Measurements from ENCODE around the gene TNFAIP8L3. TPM values are rescaled to one million over a fixed set of nuclear protein-coding genes. Genes with fewer than 3 reads are reported as not detected.

TNFAIP8L3 gene
- total and polyA plus RNA-seq, 5 donors from 2014 or later = not detected

DNA sequence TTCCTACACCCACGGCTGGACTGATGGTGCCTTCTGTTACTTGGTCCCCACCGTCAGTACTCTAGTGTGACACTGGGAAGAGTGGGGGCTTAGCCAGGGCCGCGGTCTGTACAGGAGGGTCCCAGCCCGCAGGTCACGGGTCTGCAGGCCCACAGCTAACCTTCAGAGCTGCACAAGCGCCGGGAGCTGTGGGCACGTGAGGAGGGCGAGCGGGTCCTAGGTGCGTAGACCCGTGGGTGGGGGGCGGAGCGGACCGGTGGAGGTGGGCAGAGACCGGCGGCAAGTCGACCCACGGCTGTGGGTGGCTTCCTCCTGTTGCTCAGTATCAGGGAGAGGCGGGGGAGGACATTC, 1.2 kb downstream of the TNFAIP8L3 start:
- peak overlapping the region in 1 of 4 donors; percentile 16 for H3K4me3 Mint-ChIP-seq

GRCh38 chr15:51092480-51093040, 2.1 kb downstream of the TNFAIP8L3 start:
- DNase-seq = no peak
- no peaks in the 10 kb centered on the region for H3K36me3 ChIP-seq (ENCODE audit: control insufficient read depth, insufficient read depth, low read length)
- peaks cover 32% of the 10 kb centered on the region for H3K27me3 ChIP-seq (ENCODE audit: control insufficient read depth, insufficient read depth, low read length)
- ATAC-seq (ENCODE audit: low read depth in 2 of 2) = no peak
- no peaks in the 10 kb centered on the region for H3K4me1 ChIP-seq (ENCODE audit: control insufficient read depth, insufficient read depth, low read length, poor library complexity, severe bottlenecking)
- H3K36me3 Mint-ChIP-seq = no peaks in the 10 kb centered on the region
- H3K4me3 Mint-ChIP-seq = no peak overlapping the region
- H3K27ac Mint-ChIP-seq = no peak overlapping the region
- H3K4me1 Mint-ChIP-seq = peaks cover 0 to 6% (median 2%) of the 10 kb centered on the region in 4 donors
- no peak overlapping the region for H3K27ac ChIP-seq (ENCODE audit: insufficient read depth, low read length, poor library complexity, severe bottlenecking)
- H3K27me3 Mint-ChIP-seq = peaks cover 82% of the 10 kb centered on the region
- no peak overlapping the region for H3K4me3 ChIP-seq (ENCODE audit: low read depth, low read length)
- H3K9me3 ChIP-seq (ENCODE audit: control insufficient read depth in 2 of 2, low read length in 2 of 2) = no peaks in the 10 kb centered on the region
- peaks cover 0 to 2% (median 0%) of the 10 kb centered on the region in 7 donors for H3K9me3 Mint-ChIP-seq

More for the DNA sequence above, 1.2 kb downstream of the TNFAIP8L3 start:
- Mint-ChIP-seq H3K9me3 (peaks cover 0 to 2% (median 0%) of the 10 kb centered on the region in 7 donors), H3K27ac (no peak overlapping the region), H3K27me3 (peaks cover 87% of the 10 kb centered on the region), H3K4me1 (peaks cover 0 to 6% (median 2%) of the 10 kb centered on the region in 4 donors), H3K36me3 (no peaks in the 10 kb centered on the region)
- Histone ChIP-seq H3K27me3 (ENCODE audit: control insufficient read depth, insufficient read depth, low read length) (peaks cover 35% of the 10 kb centered on the region), H3K4me1 (ENCODE audit: control insufficient read depth, insufficient read depth, low read length, poor library complexity, severe bottlenecking) (no peaks in the 10 kb centered on the region), H3K27ac (ENCODE audit: insufficient read depth, low read length, poor library complexity, severe bottlenecking) (no peak overlapping the region), H3K9me3 (ENCODE audit: control insufficient read depth in 2 of 2, low read length in 2 of 2) (no peaks in the 10 kb centered on the region), H3K36me3 (ENCODE audit: control insufficient read depth, insufficient read depth, low read length) (no peaks in the 10 kb centered on the region), H3K4me3 (ENCODE audit: low read depth, low read length) (no peak overlapping the region)
- ATAC-seq (ENCODE audit: low read depth in 2 of 2) = no peak
- DNase-seq = no peak

DNA sequence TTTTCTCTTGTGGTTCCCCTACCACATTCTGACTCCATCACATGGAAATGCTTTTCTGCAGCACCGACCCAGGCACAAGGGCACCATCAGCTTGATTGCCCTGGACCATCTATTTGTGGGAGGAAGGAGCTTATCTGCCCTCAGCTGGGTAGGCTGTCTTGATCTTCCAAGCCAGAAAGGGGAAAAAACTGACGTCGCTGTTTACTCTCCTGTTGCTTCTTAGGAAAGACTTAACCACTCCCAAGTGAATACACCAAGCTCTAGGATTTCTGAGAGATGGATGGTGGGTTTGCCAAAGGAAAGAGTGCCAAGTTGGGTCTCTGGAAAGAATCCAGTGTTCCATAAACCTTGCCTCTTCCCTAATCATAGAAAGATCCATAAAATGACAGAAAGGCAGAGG, 4.0 kb downstream of the TNFAIP8L3 start:
- H3K27ac ChIP-seq (ENCODE audit: insufficient read depth, low read length, poor library complexity, severe bottlenecking) = no peak overlapping the region
- H3K9me3 Mint-ChIP-seq = peaks cover 0 to 2% (median 0%) of the 10 kb centered on the region in 7 donors
- peaks cover 75% of the 10 kb centered on the region for H3K27me3 Mint-ChIP-seq
- no peaks in the 10 kb centered on the region for H3K36me3 ChIP-seq (ENCODE audit: control insufficient read depth, insufficient read depth, low read length)
- H3K4me1 Mint-ChIP-seq = peaks cover 0 to 6% (median 2%) of the 10 kb centered on the region in 4 donors
- no peaks in the 10 kb centered on the region for H3K9me3 ChIP-seq (ENCODE audit: control insufficient read depth in 2 of 2, low read length in 2 of 2)
- no peaks in the 10 kb centered on the region for H3K36me3 Mint-ChIP-seq
- no peak overlapping the region for H3K27ac Mint-ChIP-seq
- H3K4me3 ChIP-seq (ENCODE audit: low read depth, low read length) = no peak overlapping the region
- H3K4me1 ChIP-seq (ENCODE audit: control insufficient read depth, insufficient read depth, low read length, poor library complexity, severe bottlenecking) = no peaks in the 10 kb centered on the region
- no peak for DNase-seq
- peaks cover 23% of the 10 kb centered on the region for H3K27me3 ChIP-seq (ENCODE audit: control insufficient read depth, insufficient read depth, low read length)
- ATAC-seq (ENCODE audit: low read depth in 2 of 2) = no peak
- no peak overlapping the region for H3K4me3 Mint-ChIP-seq

DNA sequence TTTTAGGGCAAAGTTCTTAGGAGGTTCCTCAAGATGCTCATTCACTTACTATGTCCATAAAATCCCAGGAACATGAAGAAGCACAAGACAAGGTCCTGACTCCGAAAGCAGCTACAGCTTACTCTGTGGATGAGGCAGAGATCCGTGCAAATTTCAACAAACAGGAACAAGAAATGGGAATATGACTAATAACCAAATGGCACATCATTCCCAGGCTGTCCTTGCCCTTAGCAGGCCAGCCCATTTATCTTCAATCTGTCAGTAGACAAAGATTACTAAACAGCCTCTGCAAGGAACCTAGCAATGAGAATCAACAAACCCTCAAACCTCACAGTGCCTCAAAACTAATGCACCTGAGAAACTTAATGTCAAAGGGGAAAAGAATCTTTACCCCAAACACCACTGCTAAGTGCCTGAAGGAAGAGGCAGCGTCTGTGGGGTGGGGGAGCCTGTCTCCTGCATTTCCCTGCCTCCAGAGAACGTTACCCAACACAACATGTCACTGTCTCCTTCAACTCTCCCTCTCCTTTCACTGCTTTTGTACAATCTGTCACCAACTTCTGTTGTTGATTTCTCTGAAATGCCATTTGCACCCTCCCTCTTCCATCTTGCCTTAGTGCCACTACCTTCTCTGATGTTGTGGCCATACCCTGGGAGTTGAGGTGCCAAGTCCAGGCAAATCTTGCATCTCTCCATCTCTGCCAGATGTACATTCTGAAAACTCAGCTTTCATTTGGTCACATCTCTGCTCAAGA, 4.8 kb downstream of the TNFAIP8L3 start:
- Mint-ChIP-seq H3K27me3 (peaks cover 73% of the 10 kb centered on the region), H3K27ac (no peak overlapping the region), H3K4me1 (peaks cover 0 to 5% (median 2%) of the 10 kb centered on the region in 4 donors), H3K36me3 (no peaks in the 10 kb centered on the region), H3K9me3 (peaks cover 0 to 2% (median 0%) of the 10 kb centered on the region in 7 donors), H3K4me3 (no peak overlapping the region)
- H3K27ac ChIP-seq (ENCODE audit: insufficient read depth, low read length, poor library complexity, severe bottlenecking) = no peak overlapping the region
- H3K9me3 ChIP-seq (ENCODE audit: control insufficient read depth in 2 of 2, low read length in 2 of 2) = no peaks in the 10 kb centered on the region
- no peak overlapping the region for H3K4me3 ChIP-seq (ENCODE audit: low read depth, low read length)
- peaks cover 22% of the 10 kb centered on the region for H3K27me3 ChIP-seq (ENCODE audit: control insufficient read depth, insufficient read depth, low read length)
- no peaks in the 10 kb centered on the region for H3K36me3 ChIP-seq (ENCODE audit: control insufficient read depth, insufficient read depth, low read length)
- no peak for DNase-seq
- no peaks in the 10 kb centered on the region for H3K4me1 ChIP-seq (ENCODE audit: control insufficient read depth, insufficient read depth, low read length, poor library complexity, severe bottlenecking)
- no peak for ATAC-seq (ENCODE audit: low read depth in 2 of 2)

DNA sequence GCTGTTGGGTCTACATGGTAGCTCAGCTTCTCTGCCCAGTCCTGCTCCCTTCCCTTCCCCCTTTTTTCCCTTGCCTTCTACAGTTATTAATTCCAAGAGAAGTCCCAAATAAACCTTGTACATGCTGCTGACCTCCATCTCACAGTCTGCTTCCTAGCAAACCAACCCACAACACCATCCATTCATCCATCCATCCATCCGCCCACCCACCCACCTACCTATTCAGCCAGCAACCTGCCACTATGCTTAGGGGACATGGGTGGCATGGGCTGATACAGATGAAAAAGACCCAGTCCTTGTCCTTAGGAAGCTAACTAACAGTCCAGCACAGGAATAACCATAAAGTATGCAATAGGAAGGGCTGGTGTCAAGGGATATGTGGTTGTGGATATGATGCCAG, 5.7 kb downstream of the TNFAIP8L3 start:
- H3K4me1 Mint-ChIP-seq = peaks cover 0 to 5% (median 1%) of the 10 kb centered on the region in 4 donors
- H3K9me3 Mint-ChIP-seq = peaks cover 0 to 2% (median 0%) of the 10 kb centered on the region in 7 donors
- no peak overlapping the region for H3K27ac Mint-ChIP-seq
- no peaks in the 10 kb centered on the region for H3K9me3 ChIP-seq (ENCODE audit: control insufficient read depth in 2 of 2, low read length in 2 of 2)
- DNase-seq (no peak), ATAC-seq (ENCODE audit: low read depth in 2 of 2) (no peak)
- H3K4me3 ChIP-seq (ENCODE audit: low read depth, low read length) = no peak overlapping the region
- no peak overlapping the region for H3K4me3 Mint-ChIP-seq
- H3K36me3 Mint-ChIP-seq = no peaks in the 10 kb centered on the region
- H3K36me3 ChIP-seq (ENCODE audit: control insufficient read depth, insufficient read depth, low read length) = no peaks in the 10 kb centered on the region
- peaks cover 75% of the 10 kb centered on the region for H3K27me3 Mint-ChIP-seq
- no peaks in the 10 kb centered on the region for H3K4me1 ChIP-seq (ENCODE audit: control insufficient read depth, insufficient read depth, low read length, poor library complexity, severe bottlenecking)
- peaks cover 22% of the 10 kb centered on the region for H3K27me3 ChIP-seq (ENCODE audit: control insufficient read depth, insufficient read depth, low read length)
- no peak overlapping the region for H3K27ac ChIP-seq (ENCODE audit: insufficient read depth, low read length, poor library complexity, severe bottlenecking)

GRCh38 chr15:51088585-51088984, 6.1 kb downstream of the TNFAIP8L3 start:
- Histone ChIP-seq H3K27ac (ENCODE audit: insufficient read depth, low read length, poor library complexity, severe bottlenecking) (no peak overlapping the region), H3K36me3 (ENCODE audit: control insufficient read depth, insufficient read depth, low read length) (no peaks in the 10 kb centered on the region), H3K27me3 (ENCODE audit: control insufficient read depth, insufficient read depth, low read length) (peaks cover 22% of the 10 kb centered on the region), H3K9me3 (ENCODE audit: control insufficient read depth in 2 of 2, low read length in 2 of 2) (no peaks in the 10 kb centered on the region), H3K4me3 (ENCODE audit: low read depth, low read length) (no peak overlapping the region), H3K4me1 (ENCODE audit: control insufficient read depth, insufficient read depth, low read length, poor library complexity, severe bottlenecking) (no peaks in the 10 kb centered on the region)
- peaks cover 71% of the 10 kb centered on the region for H3K27me3 Mint-ChIP-seq
- H3K9me3 Mint-ChIP-seq = peaks cover 0 to 2% (median 0%) of the 10 kb centered on the region in 7 donors
- H3K4me3 Mint-ChIP-seq = no peak overlapping the region
- ATAC-seq (ENCODE audit: low read depth in 2 of 2) (no peak), DNase-seq (no peak)
- H3K36me3 Mint-ChIP-seq = no peaks in the 10 kb centered on the region
- H3K27ac Mint-ChIP-seq = no peak overlapping the region
- peaks cover 0 to 5% (median 0%) of the 10 kb centered on the region in 4 donors for H3K4me1 Mint-ChIP-seq

- peaks cover 60% of the 10 kb centered on the region for H3K27me3 Mint-ChIP-seq
- no peak for DNase-seq
- no peaks in the 10 kb centered on the region for H3K36me3 Mint-ChIP-seq
Observed at GRCh38 chr15:51087513-51087912, 7.2 kb downstream of the TNFAIP8L3 start.

More at GRCh38 chr15:51087513-51087912, 7.2 kb downstream of the TNFAIP8L3 start:
- Histone ChIP-seq H3K9me3 (ENCODE audit: control insufficient read depth in 2 of 2, low read length in 2 of 2) (no peaks in the 10 kb centered on the region), H3K4me3 (ENCODE audit: low read depth, low read length) (no peak overlapping the region), H3K36me3 (ENCODE audit: control insufficient read depth, insufficient read depth, low read length) (no peaks in the 10 kb centered on the region), H3K27ac (ENCODE audit: insufficient read depth, low read length, poor library complexity, severe bottlenecking) (no peak overlapping the region), H3K4me1 (ENCODE audit: control insufficient read depth, insufficient read depth, low read length, poor library complexity, severe bottlenecking) (no peaks in the 10 kb centered on the region), H3K27me3 (ENCODE audit: control insufficient read depth, insufficient read depth, low read length) (peaks cover 22% of the 10 kb centered on the region)
- no peaks in the 10 kb centered on the region for H3K4me1 Mint-ChIP-seq
- ATAC-seq (ENCODE audit: low read depth in 2 of 2) = no peak
- no peak overlapping the region for H3K27ac Mint-ChIP-seq
- H3K9me3 Mint-ChIP-seq = peaks cover 0 to 2% (median 0%) of the 10 kb centered on the region in 7 donors
- H3K4me3 Mint-ChIP-seq = no peak overlapping the region
